Testis (tissue), 3 donors: ENCODE data around the gene GPR78. TPM values are rescaled to one million over a fixed set of nuclear protein-coding genes. Genes with fewer than 3 reads are reported as not detected.

ENCODE experiments used
- DNase-seq: peaks from one replicate; pipeline ENCODE4 v3.0.0-alpha.2; 2019
- H3K27ac ChIP-seq, 2 donors: fragments of 200-600 bp; sonication (generic); one replicate each; pipeline ENCODE4 v1.5.1; 2019
- H3K27me3 ChIP-seq: fragments of 200-600 bp; sonication (generic); one replicate; pipeline ENCODE4 v1.5.1; 2019
- H3K36me3 ChIP-seq: fragments of 200-600 bp; sonication (generic); one replicate; pipeline ENCODE4 v1.5.1; 2017; ENCODE audit warnings: low read depth; ENCODE audit errors: missing control alignments
- H3K4me1 ChIP-seq: fragments of 200-600 bp; sonication (generic); one replicate; pipeline ENCODE4 v1.5.1; 2019
- H3K4me3 ChIP-seq, 2 donors: fragments of 200-600 bp; sonication (generic); one replicate each; pipeline ENCODE4 v1.5.1; 2017 to 2019
- H3K9me3 ChIP-seq: fragments of 200-600 bp; sonication (generic); one replicate; pipeline ENCODE4 v1.5.1; 2017
- CTCF ChIP-seq, 3 experiments: fragments of 450-650 bp in 2 of 3; fragments of 200-600 bp in 1 of 3; sonication (generic) in 1 of 3; IDR thresholded peaks; one replicate each; pipeline ENCODE4 v1.5.1; 2016 to 2019; ENCODE audit warnings: antibody characterized with exemption in 3 of 3, mild to moderate bottlenecking in 2 of 3, moderate library complexity in 1 of 3
- POLR2A ChIP-seq: fragments of 450-650 bp; IDR thresholded peaks from one replicate; pipeline ENCODE4 v1.6.1; 2017; ENCODE audit warnings: antibody characterized with exemption, mild to moderate bottlenecking, moderate library complexity
- WGBS, 2 donors: methylation state at CpG; one replicate each; pipeline ENCODE4 v1.1.5; 2018; 5-methylcytosine and 5-hydroxymethylcytosine counted together
- intact Hi-C: fragments of 100-400 bp; cut with DNase I; formaldehyde crosslinking; loops from one replicate; pipeline ENCODE4 v1.15.1; 2023; ENCODE audit warnings: low total_unique reads
- polyA plus RNA-seq: library from polyadenylated mRNA; stranded (reverse); fragments of 350-450 nt; fragmentation: Illumina TruSeq; extraction: RNeasy Lipid Tissue Mini Kit (QIAGEN cat#74804); gene quantifications from one replicate; pipeline ENCODE4 v1.2.3, GENCODE V29; 2014; ENCODE audit warnings: low read depth, low replicate concordance; ENCODE audit not compliant: insufficient read depth
- total RNA-seq, 2 donors: library from RNA; depleted of rRNA; stranded (reverse); fragments of >200 nt; gene quantifications; one replicate each; pipeline ENCODE4 v1.2.3, GENCODE V29; 2016

The GPR78 gene
- total and polyA plus RNA-seq, 3 donors from 2014 or later, result 0.34 to 0.99 (median 0.39) TPM

DNA sequence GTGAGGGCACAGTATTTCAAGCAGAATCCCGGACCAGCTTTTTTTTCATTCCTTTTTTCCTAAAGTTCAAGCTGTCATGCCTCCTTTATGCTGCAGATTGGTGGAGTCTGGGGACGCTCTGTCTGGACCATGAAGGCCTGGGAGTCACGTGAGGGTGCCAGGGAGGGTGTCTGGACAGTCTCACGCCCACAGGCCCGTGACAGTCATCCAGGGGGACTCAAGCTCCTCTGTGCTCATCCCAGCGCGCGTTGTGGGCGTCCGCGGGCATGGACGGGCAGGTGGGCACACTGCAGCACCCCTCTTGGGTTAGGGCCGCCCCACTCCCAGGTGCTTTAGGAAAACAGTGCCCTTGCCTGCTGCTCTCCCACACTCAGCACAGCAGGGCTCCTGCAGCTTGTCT is 17.1 kb downstream of the GPR78 start:
- peaks cover 2% of the 10 kb centered on the region for H3K4me1 ChIP-seq
- H3K27ac ChIP-seq, result no peak overlapping the region
- H3K36me3 ChIP-seq, result no peaks in the 10 kb centered on the region
- H3K27me3 ChIP-seq, result no peaks in the 10 kb centered on the region
- no peak for DNase-seq
- no peak overlapping the region for H3K4me3 ChIP-seq
- 72 to 88% methylated on average over 2 to 13 of the region's 13 CpGs for WGBS, 2 donors
- intact Hi-C loops, result no loop called here
- no peaks in the 10 kb centered on the region for H3K9me3 ChIP-seq
- TF ChIP-seq CTCF (IDR thresholded peaks at IDR 0.05), result no peak

GRCh38 chr4:8597791-8598190 is 17.6 kb downstream of the GPR78 start:
- no peak overlapping the region for H3K27ac ChIP-seq
- DNase-seq, result no peak
- intact Hi-C loops, result no loop called here
- H3K36me3 ChIP-seq, result no peaks in the 10 kb centered on the region
- no peak for TF ChIP-seq CTCF (IDR thresholded peaks at IDR 0.05)
- no peak for TF ChIP-seq POLR2A
- H3K4me3 ChIP-seq, result no peak overlapping the region
- peaks cover 2% of the 10 kb centered on the region for H3K4me1 ChIP-seq
- H3K27me3 ChIP-seq, result no peaks in the 10 kb centered on the region
- WGBS, 2 donors, result 92 to 98% methylated on average over 6 to 15 of the region's 15 CpGs
- H3K9me3 ChIP-seq, result no peaks in the 10 kb centered on the region

DNA sequence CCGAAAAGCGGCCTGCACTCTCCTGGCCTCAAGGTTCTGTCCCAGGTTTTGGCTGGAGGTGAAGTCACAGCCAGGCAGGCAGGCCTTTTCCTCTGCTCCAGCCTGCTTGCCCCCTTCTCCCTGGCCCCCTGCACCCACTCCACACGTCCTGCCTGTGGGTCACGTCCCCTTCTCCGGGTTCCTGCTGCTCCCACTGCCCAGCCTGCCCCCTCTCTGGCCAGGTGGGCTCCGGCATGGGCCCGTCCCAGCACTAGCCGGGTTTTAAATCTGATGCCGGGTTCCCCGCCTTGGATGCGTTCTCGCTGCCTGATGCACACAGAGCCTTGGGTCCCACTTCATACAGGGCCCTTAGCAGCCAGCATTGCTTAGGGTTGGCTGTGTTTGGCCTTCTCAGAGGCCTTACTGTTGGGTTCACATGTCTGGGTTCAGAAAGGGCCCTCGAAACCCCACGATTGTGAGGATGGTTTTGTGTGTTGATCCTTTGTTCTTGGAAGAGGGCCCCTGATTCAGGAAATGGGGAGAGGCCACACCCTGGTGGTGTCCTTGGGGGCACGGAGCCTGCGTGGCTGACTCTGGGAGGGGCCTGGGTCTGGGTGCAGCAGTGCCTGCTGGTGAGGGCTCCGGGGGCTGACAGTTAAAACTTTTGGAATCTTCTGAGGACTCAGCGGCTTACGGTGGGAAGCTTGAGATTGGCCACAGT is 18.3 kb downstream of the GPR78 start:
- Histone ChIP-seq H3K9me3 (no peaks in the 10 kb centered on the region), H3K27me3 (no peaks in the 10 kb centered on the region), H3K36me3 (no peaks in the 10 kb centered on the region), H3K4me3 (no peak overlapping the region), H3K27ac (no peak overlapping the region), H3K4me1 (peaks cover 2% of the 10 kb centered on the region)
- intact Hi-C loops, result no loop called here
- no peak for TF ChIP-seq CTCF (IDR thresholded peaks at IDR 0.05)
- no peak for TF ChIP-seq POLR2A
- no peak for DNase-seq
- WGBS, 2 donors, result 81 to 89% methylated on average over 15 to 19 of the region's 19 CpGs

- H3K27me3 ChIP-seq, result no peaks in the 10 kb centered on the region
- no peak overlapping the region for H3K4me3 ChIP-seq
- DNase-seq, result no peak
- WGBS, 2 donors, result 76 to 89% methylated on average over 4 to 8 of the region's 8 CpGs
- no peaks in the 10 kb centered on the region for H3K9me3 ChIP-seq
- no peak overlapping the region for H3K27ac ChIP-seq
- TF ChIP-seq CTCF (IDR thresholded peaks at IDR 0.05) (no peak), POLR2A (no peak)
- H3K4me1 ChIP-seq, result peaks cover under 1% of the 10 kb centered on the region
- intact Hi-C loops, result no loop called here
- H3K36me3 ChIP-seq, result no peaks in the 10 kb centered on the region
Measured at GRCh38 chr4:8599091-8599460, 18.9 kb downstream of the GPR78 start.

DNA sequence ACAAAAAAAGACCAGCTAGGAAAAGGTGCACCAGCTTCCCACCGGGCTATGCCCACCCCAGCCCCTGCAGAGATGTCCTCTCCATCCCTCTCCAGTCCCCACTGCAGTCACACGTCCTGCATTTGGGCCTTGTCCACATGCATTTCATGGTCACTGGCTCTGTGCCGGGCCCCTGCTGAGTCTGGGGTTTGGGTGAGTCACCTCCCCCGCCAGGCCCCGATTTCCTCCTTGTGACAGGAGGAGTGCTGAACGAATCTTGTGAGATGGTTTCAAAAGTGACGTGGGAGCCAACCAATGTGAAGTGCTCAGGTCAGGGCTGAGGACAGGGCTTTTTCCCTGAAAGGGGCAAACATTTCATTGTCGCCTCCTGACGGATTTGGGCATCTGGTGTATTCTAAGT is 19.5 kb downstream of the GPR78 start:
- Histone ChIP-seq H3K9me3 (no peaks in the 10 kb centered on the region), H3K4me3 (no peak overlapping the region), H3K27ac (no peak overlapping the region), H3K4me1 (no peaks in the 10 kb centered on the region), H3K27me3 (no peaks in the 10 kb centered on the region), H3K36me3 (no peaks in the 10 kb centered on the region)
- 78 to 80% methylated on average over 9 of the region's 9 CpGs for WGBS, 2 donors
- no peak for DNase-seq
- no peak for TF ChIP-seq CTCF (IDR thresholded peaks at IDR 0.05)
- no peak for TF ChIP-seq POLR2A
- intact Hi-C loops, result no loop called here
